Measurements from ENCODE around the gene URB1. TPM values are rescaled to one million over a fixed set of nuclear protein-coding genes. Genes with fewer than 3 reads are reported as not detected.

Gene URB1
- total RNA-seq, 3 donors from 2014 or later: 46.2 to 54.5 (median 53.7) TPM

DNA sequence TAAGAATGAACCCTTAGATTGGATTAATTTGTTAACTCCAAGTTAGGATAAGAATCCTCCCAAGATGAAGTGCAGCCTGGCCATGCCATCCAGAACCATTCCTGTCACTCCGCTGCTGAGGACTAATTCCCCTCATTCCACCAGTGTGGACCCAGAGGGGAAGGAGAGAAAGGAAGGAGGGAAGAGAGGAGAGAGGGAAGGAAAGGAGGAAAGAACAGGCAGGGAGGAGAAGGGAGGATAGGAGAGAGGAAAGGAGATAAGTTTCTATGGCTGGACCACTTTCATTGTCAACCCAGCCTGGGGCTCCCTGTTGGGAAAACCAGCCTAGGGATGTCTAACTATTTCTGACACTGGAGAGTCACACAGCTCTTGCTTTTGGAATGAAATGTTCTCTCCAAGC, 89.4 kb downstream of the URB1 start:
- Mint-ChIP-seq H3K4me1 (ENCODE audit: low read depth) (no peaks in the 10 kb centered on the region), H3K36me3 (ENCODE audit: insufficient read depth) (peaks cover 27% of the 10 kb centered on the region), H3K9me3 (no peaks in the 10 kb centered on the region), H3K27me3 (ENCODE audit: low read depth) (no peaks in the 10 kb centered on the region), H3K4me3 (no peak overlapping the region)
- DNase-seq: no peak
- no peak for ATAC-seq

DNA sequence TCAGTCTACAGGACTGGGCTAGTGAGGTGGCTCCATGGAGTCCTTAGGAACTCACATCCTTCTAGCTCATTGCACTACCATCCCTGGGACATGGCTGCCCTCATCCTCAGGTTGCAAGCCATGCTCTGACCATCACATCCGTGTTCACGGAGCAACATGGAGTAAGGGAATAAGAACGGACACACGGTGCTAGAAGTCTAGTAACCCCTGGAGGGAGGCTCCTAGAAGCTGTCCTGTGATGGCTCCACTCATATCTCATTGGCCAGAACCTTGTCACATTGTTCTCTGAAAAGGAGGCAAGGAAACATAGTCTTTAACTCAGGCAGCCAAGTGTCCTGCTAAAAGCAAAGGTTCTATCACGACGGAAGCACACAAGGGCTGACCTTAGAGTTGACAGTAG, 90.3 kb downstream of the URB1 start:
- Mint-ChIP-seq H3K4me1 (ENCODE audit: low read depth) (no peaks in the 10 kb centered on the region), H3K27me3 (ENCODE audit: low read depth) (no peaks in the 10 kb centered on the region), H3K4me3 (no peak overlapping the region), H3K9me3 (no peaks in the 10 kb centered on the region), H3K36me3 (ENCODE audit: insufficient read depth) (peaks cover 27% of the 10 kb centered on the region)
- DNase-seq (no peak), ATAC-seq (no peak)

DNA sequence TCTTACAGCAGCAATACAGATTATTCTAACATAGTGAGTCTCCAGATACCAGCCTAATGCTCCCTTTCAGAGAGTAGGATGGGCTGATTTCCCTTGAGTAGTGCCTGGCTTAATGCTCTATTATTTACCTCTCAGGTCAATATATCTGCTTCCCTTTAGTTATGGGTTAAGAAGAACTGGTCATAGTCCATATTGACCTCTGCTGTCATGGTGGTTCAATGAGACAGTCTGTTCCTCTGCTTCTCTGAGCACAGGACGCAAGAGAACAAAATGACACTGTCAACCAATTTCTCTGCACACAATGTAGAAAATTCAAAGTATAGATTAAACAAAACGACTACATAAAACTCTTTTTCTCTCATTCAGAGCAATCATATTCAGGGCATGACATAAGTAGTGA, 91.2 kb downstream of the URB1 start:
- H3K27me3 Mint-ChIP-seq (ENCODE audit: low read depth): no peaks in the 10 kb centered on the region
- no peak overlapping the region for H3K4me3 Mint-ChIP-seq
- ATAC-seq (no peak), DNase-seq (no peak)
- H3K4me1 Mint-ChIP-seq (ENCODE audit: low read depth): no peaks in the 10 kb centered on the region
- H3K36me3 Mint-ChIP-seq (ENCODE audit: insufficient read depth): peaks cover 23% of the 10 kb centered on the region
- no peaks in the 10 kb centered on the region for H3K9me3 Mint-ChIP-seq

DNA sequence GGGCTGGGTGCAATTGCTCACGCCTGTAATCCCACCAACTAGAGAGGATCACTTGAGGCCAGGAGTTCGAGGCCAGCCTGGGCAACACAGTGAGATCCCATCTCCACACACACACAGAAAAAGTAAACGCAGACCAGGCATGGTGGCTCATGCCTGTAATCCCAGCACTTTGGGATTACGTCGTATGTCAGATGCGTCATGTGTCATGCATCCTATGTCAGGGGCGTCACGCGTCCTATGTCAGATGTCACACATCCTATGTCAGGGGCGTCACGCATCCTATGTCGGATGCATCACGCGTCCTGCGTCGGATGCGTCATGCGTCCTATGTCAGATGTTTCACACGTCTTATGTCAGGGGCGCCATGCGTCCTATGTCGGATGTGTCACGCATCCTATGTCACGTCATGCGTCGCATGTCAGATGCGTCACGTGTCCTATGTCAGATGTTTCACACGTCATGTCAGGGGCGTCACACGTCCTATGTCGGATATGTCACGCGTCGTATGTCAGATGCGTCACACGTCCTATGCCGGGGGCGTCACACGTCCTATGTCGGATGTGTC, 92.6 kb downstream of the URB1 start:
- H3K9me3 Mint-ChIP-seq: no peaks in the 10 kb centered on the region

DNA sequence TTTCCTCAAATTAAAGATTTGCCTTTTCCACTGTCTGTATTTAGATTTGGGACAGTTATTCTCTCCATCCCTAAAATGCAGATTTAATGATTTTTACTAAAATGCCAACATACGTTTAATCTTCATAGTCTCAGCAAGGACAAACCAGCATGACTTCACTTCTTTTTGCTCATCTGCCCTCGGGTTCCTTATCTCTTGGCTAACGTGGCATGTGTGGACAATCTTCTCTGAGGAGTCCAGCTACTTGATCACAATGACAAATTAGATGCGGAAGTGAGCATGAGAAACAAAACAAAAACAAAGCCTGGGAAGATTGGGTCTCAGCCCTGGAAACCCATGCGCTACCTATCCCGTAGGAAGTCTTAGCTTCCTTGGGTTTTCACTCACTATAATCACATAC, 93.1 kb downstream of the URB1 start:
- H3K9me3 Mint-ChIP-seq: no peaks in the 10 kb centered on the region
- H3K4me3 Mint-ChIP-seq: no peak overlapping the region
- H3K36me3 Mint-ChIP-seq (ENCODE audit: insufficient read depth): peaks cover 17% of the 10 kb centered on the region
- DNase-seq (no peak), ATAC-seq (no peak)
- no peaks in the 10 kb centered on the region for H3K27me3 Mint-ChIP-seq (ENCODE audit: low read depth)
- H3K4me1 Mint-ChIP-seq (ENCODE audit: low read depth): no peaks in the 10 kb centered on the region

More for the DNA sequence above, 92.6 kb downstream of the URB1 start:
- Mint-ChIP-seq H3K4me1 (ENCODE audit: low read depth) (no peaks in the 10 kb centered on the region), H3K36me3 (ENCODE audit: insufficient read depth) (peaks cover 17% of the 10 kb centered on the region), H3K4me3 (no peak overlapping the region), H3K27me3 (ENCODE audit: low read depth) (no peaks in the 10 kb centered on the region)
- no peak for ATAC-seq
- DNase-seq: no peak

DNA sequence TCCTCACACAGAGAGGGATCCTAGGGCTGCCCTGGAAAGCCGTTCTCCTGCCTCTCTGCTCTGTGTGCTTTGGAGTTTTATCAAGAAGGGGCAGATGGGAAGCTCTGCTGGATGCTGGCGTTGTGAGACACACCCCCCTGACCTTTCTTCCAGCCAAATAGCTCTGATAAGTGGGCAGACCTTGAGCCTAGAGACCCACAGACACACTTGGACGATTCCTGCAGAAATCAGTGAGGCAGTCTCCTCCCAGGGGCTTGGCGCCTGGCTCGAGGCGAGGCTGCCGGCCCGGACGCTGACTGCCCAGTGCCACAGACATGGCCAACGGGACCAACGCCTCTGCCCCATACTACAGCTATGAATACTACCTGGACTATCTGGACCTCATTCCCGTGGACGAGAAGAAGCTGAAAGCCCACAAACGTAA, 94.1 kb downstream of the URB1 start, which contains the start of gene MRAP:
Gene MRAP (plus strand): TSS at position 198 of the 424 bp plus-strand sequence. CDS start 117 bp downstream, at position 315.
- ATAC-seq: no peak
- peaks cover 17% of the 10 kb centered on the region for H3K36me3 Mint-ChIP-seq (ENCODE audit: insufficient read depth)
- DNase-seq: no peak
- no peaks in the 10 kb centered on the region for H3K4me1 Mint-ChIP-seq (ENCODE audit: low read depth)
- H3K4me3 Mint-ChIP-seq: no peak within 1 kb of the TSS
- no peaks in the 10 kb centered on the region for H3K9me3 Mint-ChIP-seq
- H3K27me3 Mint-ChIP-seq (ENCODE audit: low read depth): no peaks in the 10 kb centered on the region

DNA sequence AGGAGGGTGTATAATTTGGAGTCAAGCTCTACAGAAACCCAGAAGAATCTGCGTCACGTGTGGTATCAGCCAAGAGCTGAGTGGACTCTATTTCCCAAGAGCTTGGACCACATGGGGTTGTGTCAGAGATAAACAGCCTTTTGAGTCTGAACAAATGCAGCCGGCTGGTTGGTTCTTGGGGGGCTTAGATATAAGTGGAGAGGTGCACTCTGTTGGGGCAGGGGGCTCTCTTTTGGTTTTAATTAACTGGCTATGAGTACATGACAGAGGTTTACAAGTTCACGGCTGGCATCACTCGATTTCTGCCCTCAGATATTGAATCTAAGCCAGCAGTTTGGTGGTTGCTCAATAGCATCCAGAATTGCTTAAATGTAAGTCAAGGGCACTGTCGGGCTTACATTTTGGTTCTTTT, 94.7 kb downstream of the URB1 start:
- Mint-ChIP-seq H3K4me3 (no peak overlapping the region), H3K36me3 (ENCODE audit: insufficient read depth) (peaks cover 15% of the 10 kb centered on the region), H3K4me1 (ENCODE audit: low read depth) (no peaks in the 10 kb centered on the region), H3K9me3 (no peaks in the 10 kb centered on the region), H3K27me3 (ENCODE audit: low read depth) (no peaks in the 10 kb centered on the region)
- ATAC-seq (no peak), DNase-seq (no peak)

DNA sequence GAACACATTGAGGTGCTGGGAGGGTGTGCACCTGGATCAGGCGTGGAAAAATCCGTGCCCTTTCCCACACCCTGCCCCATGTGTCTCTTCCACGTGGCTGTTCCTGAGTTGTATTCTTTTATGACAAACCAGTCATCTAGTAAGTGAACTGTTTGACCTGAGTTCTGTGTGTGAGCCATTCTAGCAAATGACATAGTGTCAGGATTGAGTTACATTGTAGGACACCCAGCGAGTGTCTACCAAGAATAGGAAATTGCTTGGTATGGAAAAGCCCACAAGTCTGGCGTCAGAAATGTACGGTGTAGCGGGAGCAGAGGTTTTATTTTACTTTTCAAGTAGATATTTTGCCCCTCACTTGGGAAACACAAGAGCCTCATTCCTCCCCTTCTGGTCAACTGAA, 95.4 kb downstream of the URB1 start:
- Mint-ChIP-seq H3K4me3 (no peak overlapping the region), H3K36me3 (ENCODE audit: insufficient read depth) (peaks cover 14% of the 10 kb centered on the region), H3K9me3 (no peaks in the 10 kb centered on the region), H3K4me1 (ENCODE audit: low read depth) (no peaks in the 10 kb centered on the region), H3K27me3 (ENCODE audit: low read depth) (no peaks in the 10 kb centered on the region)
- ATAC-seq: no peak
- DNase-seq: no peak

DNA sequence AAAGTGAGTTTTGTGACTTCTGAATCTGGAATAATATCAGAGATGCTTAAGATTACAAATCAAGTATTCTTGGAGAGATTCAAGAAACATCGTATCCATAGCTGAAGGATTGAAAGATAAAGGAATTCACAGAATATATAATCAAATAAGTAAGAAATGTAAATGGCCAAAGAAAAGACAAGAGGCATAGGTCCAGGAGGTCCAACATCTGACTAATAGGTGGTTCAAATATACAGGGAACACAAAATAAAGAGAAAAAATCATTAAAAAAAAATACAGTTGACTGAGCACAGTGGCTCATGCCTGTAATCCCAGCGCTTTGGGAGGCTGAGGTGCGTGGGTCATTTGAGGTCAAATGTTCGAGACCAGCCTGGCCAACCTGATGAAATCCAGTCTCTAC, 107.3 kb downstream of the URB1 start:
- DNase-seq (no peak), ATAC-seq (no peak)
- Mint-ChIP-seq H3K9me3 (no peaks in the 10 kb centered on the region), H3K27me3 (ENCODE audit: low read depth) (no peaks in the 10 kb centered on the region), H3K4me3 (no peak overlapping the region), H3K4me1 (ENCODE audit: low read depth) (peaks cover 2% of the 10 kb centered on the region), H3K36me3 (ENCODE audit: insufficient read depth) (peaks cover 16% of the 10 kb centered on the region)

DNA sequence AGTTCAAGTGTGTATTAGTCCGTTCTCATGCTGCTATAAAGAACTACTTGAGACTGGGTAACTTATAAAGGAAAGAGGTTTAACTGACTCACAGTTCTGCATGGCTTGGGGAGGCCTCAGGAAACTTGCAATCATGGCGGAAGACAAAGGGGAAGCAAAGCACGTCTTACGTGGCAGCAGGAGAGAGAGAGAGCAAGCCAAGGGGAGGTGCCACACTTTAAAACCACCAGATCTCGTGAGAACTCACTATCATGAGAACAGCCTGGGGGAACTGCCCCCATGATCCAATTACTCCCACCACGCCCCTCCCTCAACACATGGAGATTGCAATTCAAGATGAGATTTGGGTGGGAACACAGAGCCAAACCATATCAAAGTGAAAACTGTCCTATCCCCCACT, 109.8 kb downstream of the URB1 start:
- no peak overlapping the region for H3K4me3 Mint-ChIP-seq
- ATAC-seq (no peak), DNase-seq (no peak)
- H3K9me3 Mint-ChIP-seq: no peaks in the 10 kb centered on the region
- H3K4me1 Mint-ChIP-seq (ENCODE audit: low read depth): peaks cover 20% of the 10 kb centered on the region
- H3K27me3 Mint-ChIP-seq (ENCODE audit: low read depth): no peaks in the 10 kb centered on the region
- H3K36me3 Mint-ChIP-seq (ENCODE audit: insufficient read depth): peaks cover 16% of the 10 kb centered on the region

DNA sequence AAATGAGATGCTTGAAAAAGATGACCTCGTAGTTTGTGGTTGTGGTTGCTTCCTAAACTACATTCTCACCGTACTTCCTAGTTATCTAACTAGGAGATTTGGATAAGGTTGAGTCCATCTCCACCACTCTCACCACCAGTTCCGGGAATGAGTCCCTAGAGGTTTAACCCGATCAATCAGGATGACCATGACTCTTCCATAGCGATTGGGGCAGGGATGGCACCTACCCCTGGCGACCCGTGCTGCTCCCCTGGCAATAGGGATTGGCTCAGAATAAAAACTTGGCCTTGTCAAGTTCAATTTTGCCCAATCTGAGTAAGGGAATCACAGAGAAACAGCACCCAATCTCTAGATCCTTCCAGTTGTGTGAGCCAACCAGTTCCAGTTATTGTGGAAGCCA, 111.3 kb downstream of the URB1 start:
- no peak for DNase-seq
- Mint-ChIP-seq H3K36me3 (ENCODE audit: insufficient read depth) (peaks cover 16% of the 10 kb centered on the region), H3K4me1 (ENCODE audit: low read depth) (peaks cover 20% of the 10 kb centered on the region), H3K27me3 (ENCODE audit: low read depth) (no peaks in the 10 kb centered on the region), H3K9me3 (no peaks in the 10 kb centered on the region), H3K4me3 (no peak overlapping the region)
- no peak for ATAC-seq

DNA sequence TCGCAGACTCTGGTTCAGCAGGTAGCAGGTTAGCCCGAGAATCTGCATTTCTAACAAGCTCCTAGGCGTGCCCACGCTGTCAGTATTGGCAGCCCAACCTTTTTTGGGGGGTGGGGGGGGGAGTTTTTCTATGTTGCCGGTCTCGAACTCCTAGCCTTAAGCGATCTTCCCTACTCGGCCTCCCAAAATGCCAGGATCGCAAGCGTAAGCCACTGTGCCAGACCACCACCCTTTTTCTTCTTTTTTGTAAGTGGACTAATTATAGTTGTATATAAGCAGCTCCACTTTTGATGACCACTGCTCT, 113.5 kb downstream of the URB1 start:
- no peak for ATAC-seq
- DNase-seq: no peak
- Mint-ChIP-seq H3K27me3 (ENCODE audit: low read depth) (no peaks in the 10 kb centered on the region), H3K9me3 (no peaks in the 10 kb centered on the region), H3K4me1 (ENCODE audit: low read depth) (peaks cover 23% of the 10 kb centered on the region), H3K4me3 (peak overlapping the region; percentile 99), H3K36me3 (ENCODE audit: insufficient read depth) (peaks cover 16% of the 10 kb centered on the region)

DNA sequence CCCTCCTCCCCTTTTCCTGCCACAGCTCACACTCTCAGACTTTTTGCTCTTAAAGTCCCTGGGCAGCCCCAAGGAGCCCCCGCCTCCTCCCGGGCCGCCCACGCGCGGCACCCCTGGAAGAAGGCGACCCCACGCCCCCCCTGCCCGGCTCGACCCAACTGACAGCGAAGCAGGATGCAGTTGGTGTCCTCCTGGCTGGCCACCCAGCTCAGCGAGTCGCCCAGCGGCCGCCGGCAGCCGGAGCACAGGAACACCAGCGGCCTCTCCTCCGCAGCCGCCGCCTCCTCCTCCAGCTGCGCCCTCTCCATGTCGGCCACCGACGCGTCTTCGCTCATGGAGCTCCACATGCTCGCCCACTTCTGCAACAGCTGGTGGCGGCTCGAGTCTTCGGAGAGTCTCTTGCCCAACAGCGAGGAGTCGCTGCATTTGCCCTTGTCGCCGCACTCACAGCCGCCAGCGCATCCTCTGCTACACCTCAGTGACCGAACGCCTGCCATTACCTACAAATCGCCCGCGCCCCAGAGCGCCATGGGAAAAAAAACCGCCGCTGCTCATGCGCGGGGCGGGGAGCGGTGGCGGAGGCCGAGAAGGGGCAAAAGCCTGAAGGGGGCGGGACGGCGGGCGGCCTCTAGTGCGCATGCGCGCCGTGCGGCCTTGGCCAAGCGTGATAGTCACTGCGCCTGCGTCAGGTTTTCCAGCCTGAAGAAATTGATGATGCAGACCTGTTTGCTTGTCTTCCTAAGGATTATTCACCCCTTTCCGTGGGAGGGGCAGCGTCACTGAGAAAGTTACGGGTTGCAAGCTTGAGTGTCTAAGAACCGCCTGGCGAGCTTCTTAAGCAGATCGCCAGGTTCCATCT, 114.1 kb downstream of the URB1 start, which contains the start of gene MIS18A:
Gene MIS18A (minus strand): TSS at position 532 of the 859 bp plus-strand sequence. CDS start 35 bp downstream, at position 497.
- H3K27me3 Mint-ChIP-seq (ENCODE audit: low read depth): no peaks in the 10 kb centered on the region
- DNase-seq: peak; percentile 98
- H3K9me3 Mint-ChIP-seq: no peaks in the 10 kb centered on the region
- H3K4me3 Mint-ChIP-seq: peak within 1 kb of the TSS; percentile 99
- ATAC-seq: peak; percentile 91 to 93
- peaks cover 23% of the 10 kb centered on the region for H3K4me1 Mint-ChIP-seq (ENCODE audit: low read depth)
- peaks cover 14% of the 10 kb centered on the region for H3K36me3 Mint-ChIP-seq (ENCODE audit: insufficient read depth)

DNA sequence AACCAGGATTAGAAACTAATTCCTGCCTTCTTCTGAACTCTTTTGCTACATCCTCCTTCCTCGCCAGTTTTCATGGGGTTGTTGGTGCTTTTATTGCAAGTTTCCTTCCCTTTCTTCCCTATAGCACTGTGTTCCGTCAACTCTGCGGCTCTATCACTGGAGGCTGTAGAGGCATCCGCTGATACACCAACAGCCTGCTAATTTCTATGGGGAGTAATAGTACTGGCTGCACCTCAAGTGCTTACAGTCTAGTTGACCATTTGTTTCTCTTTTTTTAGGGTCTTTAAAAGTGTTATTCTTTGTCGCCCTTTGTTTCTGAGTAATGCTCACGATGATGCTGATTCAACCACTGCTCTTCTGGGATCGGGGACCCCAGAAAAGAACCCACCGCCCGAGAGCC, 114.7 kb downstream of the URB1 start:
- peaks cover 23% of the 10 kb centered on the region for H3K4me1 Mint-ChIP-seq (ENCODE audit: low read depth)
- peaks cover 9% of the 10 kb centered on the region for H3K36me3 Mint-ChIP-seq (ENCODE audit: insufficient read depth)
- H3K9me3 Mint-ChIP-seq: no peaks in the 10 kb centered on the region
- H3K4me3 Mint-ChIP-seq: peak overlapping the region; percentile 99
- ATAC-seq (no peak), DNase-seq (no peak)
- no peaks in the 10 kb centered on the region for H3K27me3 Mint-ChIP-seq (ENCODE audit: low read depth)

DNA sequence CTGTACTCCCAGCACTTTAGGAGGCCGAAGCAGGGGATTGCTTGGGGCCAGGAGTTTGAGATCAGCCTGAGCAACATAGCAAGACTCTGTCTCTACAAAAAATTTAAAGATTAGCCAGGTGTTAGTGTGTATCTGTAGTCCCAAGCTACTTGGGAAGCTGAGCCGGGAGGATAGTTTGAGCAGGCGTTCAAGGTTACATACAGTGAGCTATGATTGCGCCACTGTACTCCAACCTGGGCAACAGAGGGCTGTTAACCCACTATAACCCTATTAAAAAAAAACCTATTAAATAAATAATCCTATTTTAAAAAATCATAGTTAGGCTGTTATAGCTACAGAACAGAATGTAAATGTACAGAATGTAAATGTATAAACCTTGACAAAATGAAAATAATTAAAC, 116.1 kb downstream of the URB1 start:
- no peak overlapping the region for H3K4me3 Mint-ChIP-seq
- H3K9me3 Mint-ChIP-seq: no peaks in the 10 kb centered on the region
- H3K27me3 Mint-ChIP-seq (ENCODE audit: low read depth): no peaks in the 10 kb centered on the region
- peaks cover 3% of the 10 kb centered on the region for H3K36me3 Mint-ChIP-seq (ENCODE audit: insufficient read depth)
- peaks cover 25% of the 10 kb centered on the region for H3K4me1 Mint-ChIP-seq (ENCODE audit: low read depth)
- DNase-seq (no peak), ATAC-seq (no peak)
